Activated naive CD8-positive, alpha-beta T cell treated with anti-CD3 and anti-CD28 coated beads, Interleukin-2, amount 10 ng/mL, durations not matched to agents 7 days and 5 days (primary cell): ENCODE measurements around the gene BAZ1A. TPM values are rescaled to one million over a fixed set of nuclear protein-coding genes. Genes with fewer than 3 reads are reported as not detected.

Source experiments
- total RNA-seq, 2 experiments: library from RNA; stranded (reverse); gene quantifications; one replicate each; pipeline ENCODE4 v1.2.3, GENCODE V29; 2021

Gene BAZ1A
- total RNA-seq, 2 experiments from 2014 or later, result 46.1 to 51.8 TPM

Other genes with a start within 250 kb of the BAZ1A start
- 10 to 100 TPM; 78.3 to 81.8 TPM for gene SNX6, start 245.2 kb downstream of the BAZ1A start, total RNA-seq
- 10 to 100 TPM in 1 of 2 experiments, 1 to 10 TPM in 1; 9.8 to 12.5 TPM for gene CFL2, start 160.8 kb downstream of the BAZ1A start, total RNA-seq
- 10 to 100 TPM; 60.2 to 61.5 TPM for gene SRP54, start 107.6 kb upstream of the BAZ1A start, total RNA-seq
- gene FAM177A1, start 170.9 kb upstream of the BAZ1A start, total RNA-seq, result 10 to 100 TPM; 36.5 to 42.5 TPM
- gene PPP2R3C, start 246.6 kb upstream of the BAZ1A start, total RNA-seq, result 10 to 100 TPM; 34.0 to 39.1 TPM
- 10 to 100 TPM; 27.8 to 30.2 TPM for gene PRORP, start 247.2 kb upstream of the BAZ1A start, total RNA-seq